Measurements from ENCODE around the gene ZNF710. TPM values are rescaled to one million over a fixed set of nuclear protein-coding genes. Genes with fewer than 3 reads are reported as not detected.

Gene ZNF710
- total and polyA plus RNA-seq, 2 of the 13 experiments (the other 11 are each of a cell fraction or from before 2014, with no cell fraction given), result 4.7 to 20.6 TPM

DNA sequence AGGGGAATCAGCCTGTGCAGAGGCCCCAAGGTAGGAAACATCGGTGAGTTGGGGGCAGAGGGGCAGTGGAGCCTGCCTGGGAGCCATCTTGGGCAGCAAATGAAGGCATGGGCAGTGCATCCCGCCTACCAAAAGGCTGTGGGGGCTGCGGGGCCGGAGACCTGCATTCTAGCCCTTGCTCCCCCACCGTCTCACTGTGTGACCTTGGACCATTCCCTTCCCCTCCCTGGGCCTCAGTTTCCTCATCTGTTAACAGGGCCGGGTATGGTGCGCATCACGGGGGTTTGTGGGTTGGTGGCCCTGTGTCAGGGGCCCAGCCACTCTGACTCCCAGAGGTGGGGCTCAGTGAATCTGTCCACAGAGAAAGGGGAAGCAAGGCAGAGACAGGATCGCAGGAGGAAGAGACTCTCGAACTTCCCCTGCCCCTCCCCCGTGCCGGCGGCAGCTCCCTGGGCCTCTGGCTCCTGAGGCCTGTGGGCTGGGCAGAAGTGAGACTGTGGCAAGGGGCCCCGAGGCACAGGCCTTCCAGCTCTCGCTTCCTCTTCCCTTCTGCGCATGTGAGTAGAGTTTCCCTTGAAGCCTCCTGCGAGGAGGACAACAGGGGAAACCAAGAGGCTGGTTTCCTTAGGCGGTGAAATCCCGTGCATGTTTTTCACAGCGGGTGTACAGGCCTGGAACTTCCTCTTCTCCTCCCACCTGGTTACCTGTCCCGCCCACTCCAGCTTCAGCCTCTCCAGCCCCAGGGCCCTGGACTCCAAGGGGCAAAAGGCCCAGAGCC, 58.3 kb downstream of the ZNF710 start (continued):
- TF ChIP-seq, protein P1, sequence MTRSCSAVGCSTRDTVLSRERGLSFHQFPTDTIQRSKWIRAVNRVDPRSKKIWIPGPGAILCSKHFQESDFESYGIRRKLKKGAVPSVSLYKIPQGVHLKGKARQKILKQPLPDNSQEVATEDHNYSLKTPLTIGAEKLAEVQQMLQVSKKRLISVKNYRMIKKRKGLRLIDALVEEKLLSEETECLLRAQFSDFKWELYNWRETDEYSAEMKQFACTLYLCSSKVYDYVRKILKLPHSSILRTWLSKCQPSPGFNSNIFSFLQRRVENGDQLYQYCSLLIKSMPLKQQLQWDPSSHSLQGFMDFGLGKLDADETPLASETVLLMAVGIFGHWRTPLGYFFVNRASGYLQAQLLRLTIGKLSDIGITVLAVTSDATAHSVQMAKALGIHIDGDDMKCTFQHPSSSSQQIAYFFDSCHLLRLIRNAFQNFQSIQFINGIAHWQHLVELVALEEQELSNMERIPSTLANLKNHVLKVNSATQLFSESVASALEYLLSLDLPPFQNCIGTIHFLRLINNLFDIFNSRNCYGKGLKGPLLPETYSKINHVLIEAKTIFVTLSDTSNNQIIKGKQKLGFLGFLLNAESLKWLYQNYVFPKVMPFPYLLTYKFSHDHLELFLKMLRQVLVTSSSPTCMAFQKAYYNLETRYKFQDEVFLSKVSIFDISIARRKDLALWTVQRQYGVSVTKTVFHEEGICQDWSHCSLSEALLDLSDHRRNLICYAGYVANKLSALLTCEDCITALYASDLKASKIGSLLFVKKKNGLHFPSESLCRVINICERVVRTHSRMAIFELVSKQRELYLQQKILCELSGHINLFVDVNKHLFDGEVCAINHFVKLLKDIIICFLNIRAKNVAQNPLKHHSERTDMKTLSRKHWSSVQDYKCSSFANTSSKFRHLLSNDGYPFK (CRISPR knock-in tag; IDR thresholded peaks at IDR 0.05; ENCODE audit: borderline replicate concordance), result 0 out of 2 replicates have a peak, but pooled peaks have one; percentile 38
- TF ChIP-seq PLRG1 (conservative IDR thresholded peaks at IDR 0.05) (no peak), PHF8 (CRISPR knock-in tag; IDR thresholded peaks at IDR 0.05) (0 out of 2 replicates have a peak, but pooled peaks have one; percentile 19), SP5 (CRISPR knock-in tag; IDR thresholded peaks at IDR 0.05; ENCODE audit: borderline replicate concordance, low read depth) (peak; percentile 87), ETV5 (CRISPR knock-in tag; IDR thresholded peaks at IDR 0.05; ENCODE audit: borderline replicate concordance) (peak; percentile 43; the same call in 1 of the 2 replicates), NR3C1 (CRISPR knock-in tag; IDR thresholded peaks at IDR 0.05) (no peak), IKZF1 (IDR thresholded peaks at IDR 0.05) (no peak), ZNF652 (CRISPR knock-in tag; IDR thresholded peaks at IDR 0.05; ENCODE audit: borderline replicate concordance, low read depth) (no peak), ZNF367 (CRISPR knock-in tag; IDR thresholded peaks at IDR 0.05; ENCODE audit: borderline replicate concordance) (no peak)
- TF ChIP-seq, protein P2, sequence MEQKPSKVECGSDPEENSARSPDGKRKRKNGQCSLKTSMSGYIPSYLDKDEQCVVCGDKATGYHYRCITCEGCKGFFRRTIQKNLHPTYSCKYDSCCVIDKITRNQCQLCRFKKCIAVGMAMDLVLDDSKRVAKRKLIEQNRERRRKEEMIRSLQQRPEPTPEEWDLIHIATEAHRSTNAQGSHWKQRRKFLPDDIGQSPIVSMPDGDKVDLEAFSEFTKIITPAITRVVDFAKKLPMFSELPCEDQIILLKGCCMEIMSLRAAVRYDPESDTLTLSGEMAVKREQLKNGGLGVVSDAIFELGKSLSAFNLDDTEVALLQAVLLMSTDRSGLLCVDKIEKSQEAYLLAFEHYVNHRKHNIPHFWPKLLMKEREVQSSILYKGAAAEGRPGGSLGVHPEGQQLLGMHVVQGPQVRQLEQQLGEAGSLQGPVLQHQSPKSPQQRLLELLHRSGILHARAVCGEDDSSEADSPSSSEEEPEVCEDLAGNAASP (CRISPR knock-in tag; IDR thresholded peaks at IDR 0.05; ENCODE audit: borderline replicate concordance), result no peak
- TF ChIP-seq, protein P3, sequence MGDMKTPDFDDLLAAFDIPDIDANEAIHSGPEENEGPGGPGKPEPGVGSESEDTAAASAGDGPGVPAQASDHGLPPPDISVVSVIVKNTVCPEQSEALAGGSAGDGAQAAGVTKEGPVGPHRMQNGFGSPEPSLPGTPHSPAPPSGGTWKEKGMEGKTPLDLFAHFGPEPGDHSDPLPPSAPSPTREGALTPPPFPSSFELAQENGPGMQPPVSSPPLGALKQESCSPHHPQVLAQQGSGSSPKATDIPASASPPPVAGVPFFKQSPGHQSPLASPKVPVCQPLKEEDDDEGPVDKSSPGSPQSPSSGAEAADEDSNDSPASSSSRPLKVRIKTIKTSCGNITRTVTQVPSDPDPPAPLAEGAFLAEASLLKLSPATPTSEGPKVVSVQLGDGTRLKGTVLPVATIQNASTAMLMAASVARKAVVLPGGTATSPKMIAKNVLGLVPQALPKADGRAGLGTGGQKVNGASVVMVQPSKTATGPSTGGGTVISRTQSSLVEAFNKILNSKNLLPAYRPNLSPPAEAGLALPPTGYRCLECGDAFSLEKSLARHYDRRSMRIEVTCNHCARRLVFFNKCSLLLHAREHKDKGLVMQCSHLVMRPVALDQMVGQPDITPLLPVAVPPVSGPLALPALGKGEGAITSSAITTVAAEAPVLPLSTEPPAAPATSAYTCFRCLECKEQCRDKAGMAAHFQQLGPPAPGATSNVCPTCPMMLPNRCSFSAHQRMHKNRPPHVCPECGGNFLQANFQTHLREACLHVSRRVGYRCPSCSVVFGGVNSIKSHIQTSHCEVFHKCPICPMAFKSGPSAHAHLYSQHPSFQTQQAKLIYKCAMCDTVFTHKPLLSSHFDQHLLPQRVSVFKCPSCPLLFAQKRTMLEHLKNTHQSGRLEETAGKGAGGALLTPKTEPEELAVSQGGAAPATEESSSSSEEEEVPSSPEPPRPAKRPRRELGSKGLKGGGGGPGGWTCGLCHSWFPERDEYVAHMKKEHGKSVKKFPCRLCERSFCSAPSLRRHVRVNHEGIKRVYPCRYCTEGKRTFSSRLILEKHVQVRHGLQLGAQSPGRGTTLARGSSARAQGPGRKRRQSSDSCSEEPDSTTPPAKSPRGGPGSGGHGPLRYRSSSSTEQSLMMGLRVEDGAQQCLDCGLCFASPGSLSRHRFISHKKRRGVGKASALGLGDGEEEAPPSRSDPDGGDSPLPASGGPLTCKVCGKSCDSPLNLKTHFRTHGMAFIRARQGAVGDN (CRISPR knock-in tag; IDR thresholded peaks at IDR 0.05), result peak; percentile 92

Measured in HepG2 (cell line).